Measurements from ENCODE around the gene GREM1. TPM values are rescaled to one million over a fixed set of nuclear protein-coding genes. Genes with fewer than 3 reads are reported as not detected.

Gene GREM1
- total RNA-seq, 1 experiment from 2014 or later = 1.1 TPM

DNA sequence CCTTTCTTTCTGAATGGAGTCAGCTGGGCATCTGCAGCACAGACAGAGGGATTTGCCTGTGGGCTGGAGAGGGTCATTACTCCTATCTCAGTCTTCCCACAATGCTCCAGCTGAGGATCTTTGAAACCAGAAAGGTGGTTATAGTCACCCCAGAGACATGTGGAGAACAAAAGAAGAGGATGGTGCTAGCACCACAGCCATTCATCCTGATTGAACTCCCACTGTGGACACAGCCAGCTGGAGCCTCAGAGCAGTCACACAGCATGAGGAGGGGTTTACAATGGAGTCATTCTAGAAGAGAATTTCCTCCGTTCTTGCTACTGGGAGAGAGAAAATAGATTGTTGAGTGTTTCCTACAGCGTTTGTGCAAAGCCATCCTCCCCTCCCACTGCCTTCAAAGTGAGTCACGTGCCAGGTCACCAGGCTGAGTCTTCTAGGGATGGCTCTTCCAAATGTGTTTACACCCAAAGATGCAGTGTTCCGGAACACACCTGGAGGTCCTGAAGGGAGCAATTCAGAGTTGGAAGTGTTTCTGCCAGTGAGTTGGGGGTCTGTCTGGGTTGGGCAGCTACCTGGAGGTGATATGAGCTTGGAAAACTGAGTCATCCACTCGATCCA, 18.9 kb upstream of the GREM1 start:
- no peak overlapping the region for H2BK120ac ChIP-seq (ENCODE audit: low read depth, low read length, poor library complexity, severe bottlenecking)
- TF ChIP-seq, protein P1, sequence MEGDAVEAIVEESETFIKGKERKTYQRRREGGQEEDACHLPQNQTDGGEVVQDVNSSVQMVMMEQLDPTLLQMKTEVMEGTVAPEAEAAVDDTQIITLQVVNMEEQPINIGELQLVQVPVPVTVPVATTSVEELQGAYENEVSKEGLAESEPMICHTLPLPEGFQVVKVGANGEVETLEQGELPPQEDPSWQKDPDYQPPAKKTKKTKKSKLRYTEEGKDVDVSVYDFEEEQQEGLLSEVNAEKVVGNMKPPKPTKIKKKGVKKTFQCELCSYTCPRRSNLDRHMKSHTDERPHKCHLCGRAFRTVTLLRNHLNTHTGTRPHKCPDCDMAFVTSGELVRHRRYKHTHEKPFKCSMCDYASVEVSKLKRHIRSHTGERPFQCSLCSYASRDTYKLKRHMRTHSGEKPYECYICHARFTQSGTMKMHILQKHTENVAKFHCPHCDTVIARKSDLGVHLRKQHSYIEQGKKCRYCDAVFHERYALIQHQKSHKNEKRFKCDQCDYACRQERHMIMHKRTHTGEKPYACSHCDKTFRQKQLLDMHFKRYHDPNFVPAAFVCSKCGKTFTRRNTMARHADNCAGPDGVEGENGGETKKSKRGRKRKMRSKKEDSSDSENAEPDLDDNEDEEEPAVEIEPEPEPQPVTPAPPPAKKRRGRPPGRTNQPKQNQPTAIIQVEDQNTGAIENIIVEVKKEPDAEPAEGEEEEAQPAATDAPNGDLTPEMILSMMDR (conservative IDR thresholded peaks at IDR 0.05) = no peak
- H3K9ac ChIP-seq (ENCODE audit: extremely low read depth, insufficient read length, low read length) = no peak overlapping the region
- H4K5ac ChIP-seq (ENCODE audit: insufficient read length, low read depth, low read length) = no peak overlapping the region
- no peak overlapping the region for H3K18ac ChIP-seq (ENCODE audit: insufficient read length, low read depth, low read length)
- H3K4me2 ChIP-seq (ENCODE audit: insufficient read depth, insufficient read length, low read length) = no peak overlapping the region
- no peak overlapping the region for H3K56ac ChIP-seq (ENCODE audit: insufficient read length, low read depth, low read length)
- WGBS (ENCODE audit: extremely low coverage, insufficient read length, low lambda C conversion rate) = no CpG with 5 or more reads among the region's 5 CpGs
- peaks cover 0 to 6% (median 0%) of the 10 kb centered on the region in 3 experiments; a peak in 1 of 7 replicates for H3K36me3 Mint-ChIP-seq (ENCODE audit: insufficient read depth in 1 of 3, low read depth in 3 of 3)
- no peak overlapping the region for H2BK20ac ChIP-seq (ENCODE audit: low read depth, low read length, poor library complexity, severe bottlenecking)
- H3K27me3 ChIP-seq (ENCODE audit: insufficient read depth, low read length) = no peaks in the 10 kb centered on the region
- H3K4ac ChIP-seq (ENCODE audit: low read depth, low read length) = no peak overlapping the region
- H2BK15ac ChIP-seq (ENCODE audit: low read depth, low read length) = no peak overlapping the region
- H3K4me1 ChIP-seq (ENCODE audit: insufficient read depth, low read length) = peaks cover 3% of the 10 kb centered on the region; the same call in 1 of the 2 replicates
- no peak overlapping the region for H3K14ac ChIP-seq (ENCODE audit: insufficient read depth, low read length)
- no peak overlapping the region for H3K23ac ChIP-seq (ENCODE audit: insufficient read length, low read depth, low read length)
- H2AK5ac ChIP-seq (ENCODE audit: insufficient read length, low read length) = no peak overlapping the region
- H3K9me3 ChIP-seq (ENCODE audit: control insufficient read depth, low read depth, low read length) = no peaks in the 10 kb centered on the region
- no peak overlapping the region for H4K91ac ChIP-seq (ENCODE audit: insufficient read length, low read depth, low read length)
- no peak overlapping the region for H2BK12ac ChIP-seq (ENCODE audit: insufficient read length, low read depth, low read length)
- no peak overlapping the region for H3K27ac ChIP-seq (ENCODE audit: insufficient read length, low read depth, low read length)
- H2BK5ac ChIP-seq (ENCODE audit: insufficient read length, low read length) = no peak overlapping the region
- no peaks in the 10 kb centered on the region for H4K20me1 ChIP-seq (ENCODE audit: control insufficient read depth, insufficient read depth, insufficient read length)
- no peak overlapping the region for H3K4me3 Mint-ChIP-seq
- DNase-seq = no peak
- no peak overlapping the region for H3T11ph ChIP-seq (ENCODE audit: low read length)
- H3K79me2 ChIP-seq (ENCODE audit: insufficient read depth, low read length) = no peaks in the 10 kb centered on the region
- H4K8ac ChIP-seq (replicated peaks; ENCODE audit: insufficient read length, low read depth, low read length) = no peak overlapping the region
- no peaks in the 10 kb centered on the region; the same call in 1 of the 2 replicates for H3K27me3 Mint-ChIP-seq (ENCODE audit: low read depth)
- no peaks in the 10 kb centered on the region; a peak in 1 of 5 replicates for H3K9me3 Mint-ChIP-seq
- no peaks in the 10 kb centered on the region for H3K79me1 ChIP-seq (ENCODE audit: insufficient read depth, low read depth, low read length, poor library complexity, severe bottlenecking)
- peaks cover 8 to 18% of the 10 kb centered on the region in 2 experiments for H3K4me1 Mint-ChIP-seq
- H2AFZ ChIP-seq (ENCODE audit: low read length) = no peak overlapping the region
- peak overlapping the region in 1 of 3 experiments; percentile 35; a peak in 1 of 7 replicates for H3K27ac Mint-ChIP-seq
- H3K23me2 ChIP-seq (ENCODE audit: insufficient read length, low read depth, low read length, poor library complexity, severe bottlenecking) = no peaks in the 10 kb centered on the region

Data from H9 (cell line).